ENCODE results near the gene PHTF1.
"Not testable (repeated sequence)": the region's sequence is repeated elsewhere in the genome, so short reads cannot be mapped to it uniquely, and the experiment has no call there.

PHTF1 gene

DNA sequence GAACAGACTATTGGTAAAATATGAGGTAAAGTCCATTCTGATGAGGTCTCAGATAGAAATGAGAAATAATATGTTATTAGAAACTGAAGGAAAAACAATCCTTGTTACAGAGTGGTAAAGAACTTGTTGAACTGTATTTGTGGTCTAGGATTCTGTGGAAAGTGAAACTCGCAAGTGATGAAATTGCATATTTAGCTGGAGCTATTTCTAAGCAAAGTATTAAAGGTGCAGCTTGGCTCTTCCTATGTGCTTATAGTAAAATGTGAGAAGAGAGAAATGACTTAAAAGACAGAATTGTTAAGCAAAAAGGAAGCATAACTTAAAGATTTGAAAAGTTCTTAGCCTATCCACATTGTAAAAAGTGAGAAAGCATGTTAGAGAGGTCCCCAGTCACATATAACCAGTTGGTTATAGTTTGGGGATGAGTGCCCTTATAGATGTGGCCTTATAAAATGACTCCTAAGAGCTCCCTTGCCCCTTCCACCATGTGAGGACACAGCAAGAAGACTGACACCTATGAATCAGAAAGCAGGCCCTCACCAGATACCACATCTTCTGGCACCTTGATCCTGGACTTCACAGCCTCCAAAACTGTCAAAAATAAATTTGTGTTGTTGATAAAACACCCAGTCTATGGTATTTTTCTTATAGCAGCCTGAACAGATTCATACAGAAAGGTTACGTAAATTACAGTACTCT lies 24.8 kb downstream of the PHTF1 start:
- H3K27ac ChIP-seq = no peak overlapping the region
- ChIA-PET POLR2A (ENCODE audit: low non-redundant PET) (no interaction called here), CTCF (interaction anchor here (0.6 kb wide), 1 partner anchor 36 kb away, joined by 6 read pairs; no protein-coding TSS in a partner anchor)
- DNase-seq (ENCODE audit: low spot score) = no peak
- TF ChIP-seq, protein P1, sequence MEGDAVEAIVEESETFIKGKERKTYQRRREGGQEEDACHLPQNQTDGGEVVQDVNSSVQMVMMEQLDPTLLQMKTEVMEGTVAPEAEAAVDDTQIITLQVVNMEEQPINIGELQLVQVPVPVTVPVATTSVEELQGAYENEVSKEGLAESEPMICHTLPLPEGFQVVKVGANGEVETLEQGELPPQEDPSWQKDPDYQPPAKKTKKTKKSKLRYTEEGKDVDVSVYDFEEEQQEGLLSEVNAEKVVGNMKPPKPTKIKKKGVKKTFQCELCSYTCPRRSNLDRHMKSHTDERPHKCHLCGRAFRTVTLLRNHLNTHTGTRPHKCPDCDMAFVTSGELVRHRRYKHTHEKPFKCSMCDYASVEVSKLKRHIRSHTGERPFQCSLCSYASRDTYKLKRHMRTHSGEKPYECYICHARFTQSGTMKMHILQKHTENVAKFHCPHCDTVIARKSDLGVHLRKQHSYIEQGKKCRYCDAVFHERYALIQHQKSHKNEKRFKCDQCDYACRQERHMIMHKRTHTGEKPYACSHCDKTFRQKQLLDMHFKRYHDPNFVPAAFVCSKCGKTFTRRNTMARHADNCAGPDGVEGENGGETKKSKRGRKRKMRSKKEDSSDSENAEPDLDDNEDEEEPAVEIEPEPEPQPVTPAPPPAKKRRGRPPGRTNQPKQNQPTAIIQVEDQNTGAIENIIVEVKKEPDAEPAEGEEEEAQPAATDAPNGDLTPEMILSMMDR (conservative IDR thresholded peaks at IDR 0.05; ENCODE audit: low read depth) = no peak

GRCh38 chr1:113732802-113733201 lies 26.5 kb downstream of the PHTF1 start:
- CTCF ChIA-PET = no interaction called here
- H3K27ac ChIP-seq = no peak overlapping the region
- DNase-seq (ENCODE audit: low spot score) = no peak
- POLR2A ChIA-PET (ENCODE audit: low non-redundant PET) = no interaction called here
- TF ChIP-seq, protein P1 (conservative IDR thresholded peaks at IDR 0.05; ENCODE audit: low read depth) = no peak

GRCh38 chr1:113721010-113721409 lies 38.3 kb downstream of the PHTF1 start:
- DNase-seq (ENCODE audit: low spot score) = no peak
- ChIA-PET POLR2A (ENCODE audit: low non-redundant PET) (no interaction called here), CTCF (no interaction called here)
- TF ChIP-seq, protein P1 (conservative IDR thresholded peaks at IDR 0.05; ENCODE audit: low read depth) = no peak
- H3K27ac ChIP-seq = no peak overlapping the region

DNA sequence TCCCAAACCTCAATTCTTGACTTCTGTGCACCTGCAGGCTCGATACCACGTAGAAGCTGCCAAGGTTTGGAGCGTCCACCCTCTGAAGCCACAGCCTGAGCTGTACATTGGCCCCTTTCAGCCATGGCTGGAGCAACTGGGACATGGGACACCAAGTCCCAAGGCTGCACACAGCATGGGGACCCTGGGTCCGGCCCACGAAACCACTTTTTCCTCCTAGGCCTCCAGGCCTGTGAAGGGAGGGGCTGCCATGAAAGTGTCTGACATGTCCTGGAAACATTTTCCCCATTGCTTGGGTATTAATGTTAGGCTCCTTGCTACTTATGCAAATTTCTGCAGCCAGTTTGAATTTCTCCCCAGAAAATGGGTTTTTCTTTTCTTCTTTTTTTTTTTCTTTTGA lies 40.7 kb downstream of the PHTF1 start:
- CTCF ChIA-PET = not testable (repeated sequence)

DNA sequence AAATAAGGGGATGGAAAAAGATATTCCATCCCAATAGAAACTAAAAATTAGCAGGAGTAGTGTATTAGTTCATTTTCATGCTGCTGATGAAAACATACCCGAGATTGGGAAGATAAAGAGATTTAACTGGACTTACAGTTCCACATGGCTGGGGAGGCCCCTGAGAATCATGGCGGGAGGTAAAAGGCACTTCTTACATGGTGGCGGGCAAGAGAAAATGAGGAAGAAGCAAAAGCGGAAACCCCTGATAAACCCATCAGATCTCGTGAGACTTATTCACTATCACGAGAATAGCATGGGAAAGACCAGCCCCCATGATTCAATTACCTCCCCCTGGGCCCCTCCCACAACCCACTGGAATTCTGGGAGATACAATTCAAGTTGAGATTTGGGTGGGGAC lies 41.8 kb downstream of the PHTF1 start:
- DNase-seq (ENCODE audit: low spot score); CTCF ChIA-PET; POLR2A ChIA-PET (ENCODE audit: low non-redundant PET); H3K27ac ChIP-seq: not testable (repeated sequence)

More for the DNA sequence above, 40.7 kb downstream of the PHTF1 start:
- DNase-seq (ENCODE audit: low spot score); POLR2A ChIA-PET (ENCODE audit: low non-redundant PET); H3K27ac ChIP-seq: not testable (repeated sequence)

GRCh38 chr1:113714606-113715269 lies 44.5 kb downstream of the PHTF1 start:
- no peak overlapping the region for H3K27ac ChIP-seq
- TF ChIP-seq, protein P1 (conservative IDR thresholded peaks at IDR 0.05; ENCODE audit: low read depth) = no peak
- ChIA-PET POLR2A (ENCODE audit: low non-redundant PET) (no interaction called here), CTCF (no interaction called here)
- no peak for DNase-seq (ENCODE audit: low spot score)

- no peak for DNase-seq (ENCODE audit: low spot score)
- POLR2A ChIA-PET (ENCODE audit: low non-redundant PET) = no interaction called here
- CTCF ChIA-PET = no interaction called here
- TF ChIP-seq, protein P1 (conservative IDR thresholded peaks at IDR 0.05; ENCODE audit: low read depth) = no peak
- H3K27ac ChIP-seq = no peak overlapping the region
Measured at GRCh38 chr1:113701429-113701828, 57.9 kb downstream of the PHTF1 start.

All from RWPE1 (cell line).